NB4 (cell line): ENCODE results near the gene CCL19.

Source experiments
- MYC ChIP-seq: IDR thresholded peaks from 2 replicates; pipeline ENCODE4 v1.6.1; 2011; ENCODE audit warnings: low read depth, low read length
- POLR2A ChIP-seq: IDR thresholded peaks from 2 replicates; pipeline ENCODE4 v1.6.1; 2011; ENCODE audit warnings: mild to moderate bottlenecking; ENCODE audit not compliant: insufficient read length; ENCODE audit errors: extremely low read depth
- TF ChIP-seq, protein P1 (sequence below): IDR thresholded peaks from one replicate; pipeline ENCODE4 v1.5.1; 2012; ENCODE audit warnings: low read depth, low read length
- TF ChIP-seq, protein P2 (sequence below): IDR thresholded peaks from 2 replicates; pipeline ENCODE4 v1.6.1; 2011; ENCODE audit warnings: low read depth, low read length

DNA sequence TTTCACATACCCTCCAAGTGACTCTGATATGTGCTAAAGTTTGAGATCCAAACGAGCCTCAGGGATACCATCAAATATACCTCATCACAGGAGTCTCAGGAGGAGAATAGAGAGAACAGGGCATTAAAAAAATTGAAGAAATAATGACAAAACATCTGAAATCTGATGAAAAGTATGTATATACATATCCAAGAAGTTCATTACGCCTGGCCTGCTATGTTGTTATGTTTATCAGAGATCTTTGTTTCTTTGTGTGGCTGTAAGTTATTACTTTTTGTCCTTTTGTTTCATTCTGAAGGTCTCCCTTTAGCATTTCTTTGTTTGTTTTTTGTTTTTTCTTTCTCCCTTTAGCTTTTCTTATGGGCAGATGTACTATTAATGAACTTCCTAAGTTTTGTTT is 2.5 kb upstream of the CCL19 start:
- TF ChIP-seq POLR2A, result no peak
- TF ChIP-seq, protein P1, sequence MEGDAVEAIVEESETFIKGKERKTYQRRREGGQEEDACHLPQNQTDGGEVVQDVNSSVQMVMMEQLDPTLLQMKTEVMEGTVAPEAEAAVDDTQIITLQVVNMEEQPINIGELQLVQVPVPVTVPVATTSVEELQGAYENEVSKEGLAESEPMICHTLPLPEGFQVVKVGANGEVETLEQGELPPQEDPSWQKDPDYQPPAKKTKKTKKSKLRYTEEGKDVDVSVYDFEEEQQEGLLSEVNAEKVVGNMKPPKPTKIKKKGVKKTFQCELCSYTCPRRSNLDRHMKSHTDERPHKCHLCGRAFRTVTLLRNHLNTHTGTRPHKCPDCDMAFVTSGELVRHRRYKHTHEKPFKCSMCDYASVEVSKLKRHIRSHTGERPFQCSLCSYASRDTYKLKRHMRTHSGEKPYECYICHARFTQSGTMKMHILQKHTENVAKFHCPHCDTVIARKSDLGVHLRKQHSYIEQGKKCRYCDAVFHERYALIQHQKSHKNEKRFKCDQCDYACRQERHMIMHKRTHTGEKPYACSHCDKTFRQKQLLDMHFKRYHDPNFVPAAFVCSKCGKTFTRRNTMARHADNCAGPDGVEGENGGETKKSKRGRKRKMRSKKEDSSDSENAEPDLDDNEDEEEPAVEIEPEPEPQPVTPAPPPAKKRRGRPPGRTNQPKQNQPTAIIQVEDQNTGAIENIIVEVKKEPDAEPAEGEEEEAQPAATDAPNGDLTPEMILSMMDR, result no peak
- no peak for TF ChIP-seq MYC
- TF ChIP-seq, protein P2, sequence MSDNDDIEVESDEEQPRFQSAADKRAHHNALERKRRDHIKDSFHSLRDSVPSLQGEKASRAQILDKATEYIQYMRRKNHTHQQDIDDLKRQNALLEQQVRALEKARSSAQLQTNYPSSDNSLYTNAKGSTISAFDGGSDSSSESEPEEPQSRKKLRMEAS, result no peak
